Activated gamma-delta T cell (primary cell): Measurements from ENCODE around the gene NEMP1.
"Not testable (repeated sequence)": the region's sequence is repeated elsewhere in the genome, so short reads cannot be mapped to it uniquely, and the experiment has no call there.

Experiments used
- DNase-seq: peaks from one replicate; lab custom pipeline; 2025; lab: John Stamatoyannopoulos, UW

The NEMP1 gene

GRCh38 chr12:57091638-57092528 lies 13.3 kb upstream of the NEMP1 start:
- DNase-seq = no peak

- DNase-seq = no peak
Measured at GRCh38 chr12:57090924-57091637, 12.5 kb upstream of the NEMP1 start.

- DNase-seq = no peak
Measured at GRCh38 chr12:57090490-57090889, 11.9 kb upstream of the NEMP1 start.

GRCh38 chr12:57089271-57090245 lies 11.0 kb upstream of the NEMP1 start:
- DNase-seq = no peak

- peak; percentile 89 for DNase-seq
Measured at GRCh38 chr12:57088354-57089270, 10.0 kb upstream of the NEMP1 start, which contains the start of gene NAB2. Gene NAB2, plus strand, starts transcription at chr12:57089114. Its CDS starts 158 bp downstream, at chr12:57089272.

- peak; percentile 44 for DNase-seq
Measured at GRCh38 chr12:57087691-57088353, 9.2 kb upstream of the NEMP1 start.

- DNase-seq = peak; percentile 88
Measured at GRCh38 chr12:57087010-57087690, 8.6 kb upstream of the NEMP1 start.

GRCh38 chr12:57086493-57087009 lies 8.0 kb upstream of the NEMP1 start:
- no peak for DNase-seq

GRCh38 chr12:57085999-57086492 lies 7.5 kb upstream of the NEMP1 start:
- no peak for DNase-seq

- DNase-seq = no peak
Measured at GRCh38 chr12:57080855-57081254, 2.3 kb upstream of the NEMP1 start.

GRCh38 chr12:57079821-57080220 lies 1.2 kb upstream of the NEMP1 start:
- no peak for DNase-seq

GRCh38 chr12:57073566-57074450 lies 4.8 kb downstream of the NEMP1 start:
- not testable (repeated sequence) for DNase-seq

- no peak for DNase-seq
Measured at GRCh38 chr12:57072661-57073060, 5.9 kb downstream of the NEMP1 start.

GRCh38 chr12:57069523-57069922 lies 9.1 kb downstream of the NEMP1 start:
- DNase-seq = no peak

- DNase-seq = no peak
Measured at GRCh38 chr12:57066245-57066644, 12.3 kb downstream of the NEMP1 start.

GRCh38 chr12:57063991-57064685 lies 14.5 kb downstream of the NEMP1 start:
- DNase-seq = no peak

- DNase-seq = no peak
Measured at GRCh38 chr12:57058454-57058853, 20.1 kb downstream of the NEMP1 start.
